MV-4-11 (cell line): ENCODE results near the gene TPBG.
"Not testable (repeated sequence)": the region's sequence is repeated elsewhere in the genome, so short reads cannot be mapped to it uniquely, and the experiment has no call there.

Experiments
- DNase-seq: peaks from one replicate; lab custom pipeline; 2025; lab: John Stamatoyannopoulos, UW

Gene TPBG

DNA sequence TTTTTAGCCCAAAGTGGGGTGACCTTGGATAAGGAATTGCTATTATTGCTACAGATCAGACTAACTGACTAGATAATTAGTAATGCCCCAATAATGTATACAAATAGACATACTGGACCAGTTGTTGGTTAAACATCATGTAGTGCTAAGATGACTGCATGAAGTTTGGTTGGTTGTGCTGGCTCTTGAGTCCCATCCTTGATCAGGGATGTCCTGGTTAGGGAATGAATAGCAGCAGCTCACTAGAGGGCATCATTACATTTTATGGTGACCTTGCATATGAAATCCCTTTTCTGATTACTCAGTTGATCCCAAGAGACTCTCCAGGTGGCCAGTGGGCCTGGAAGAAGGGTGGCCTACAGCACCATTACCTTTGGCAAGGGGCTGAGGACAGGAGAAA, 10.9 kb downstream of the TPBG start:
- DNase-seq, result no peak

DNA sequence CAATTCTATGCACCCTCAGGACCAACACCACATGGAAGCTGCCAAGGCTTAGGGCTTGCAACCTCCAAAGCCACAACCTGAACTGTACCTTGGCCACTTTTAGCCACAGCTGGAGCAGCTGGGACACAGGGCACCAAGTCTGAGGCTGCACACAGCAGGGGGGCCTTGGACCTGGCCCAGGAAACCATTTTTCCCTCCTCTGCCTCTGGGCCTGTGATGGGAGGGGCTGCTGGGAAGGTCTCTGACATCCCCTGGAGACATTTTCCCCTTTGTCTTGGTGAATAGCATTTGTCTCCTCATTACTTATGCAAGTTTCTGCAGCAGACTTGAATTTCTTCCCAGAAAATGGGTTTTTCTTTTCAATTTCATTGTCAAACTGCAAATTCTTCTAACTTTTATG, 13.0 kb downstream of the TPBG start:
- no peak for DNase-seq

DNA sequence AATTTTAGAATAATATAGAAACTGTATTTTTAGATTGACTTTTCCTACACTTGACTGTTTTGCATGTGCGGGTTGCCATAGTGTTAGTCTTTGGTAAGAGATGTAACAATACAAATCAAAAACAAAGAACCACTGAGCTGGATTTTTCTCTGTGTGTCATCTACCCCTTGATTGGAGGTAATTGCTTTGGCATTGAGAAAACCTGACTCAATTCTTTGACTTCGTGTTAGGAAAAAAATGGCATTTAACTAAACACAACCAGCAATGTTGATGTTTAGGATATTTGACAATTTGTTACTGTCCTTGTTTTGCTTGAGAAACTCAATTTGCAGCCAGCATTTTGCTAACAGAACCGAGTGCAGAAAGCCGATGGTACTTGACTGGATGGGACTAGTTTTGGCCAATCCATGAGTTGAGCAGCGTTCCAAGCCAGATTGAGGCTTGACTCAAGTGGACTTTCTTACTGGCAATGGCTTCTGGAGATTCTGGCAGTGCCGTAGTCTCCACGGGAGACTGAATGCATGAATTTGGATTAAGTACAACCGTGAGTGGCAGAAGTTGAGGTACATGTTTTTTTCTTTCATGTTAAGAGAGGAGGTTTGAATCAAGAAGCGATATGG, 17.1 kb downstream of the TPBG start:
- no peak for DNase-seq

GRCh38 chr6:82381278-82381677, 17.7 kb downstream of the TPBG start:
- DNase-seq, result no peak

DNA sequence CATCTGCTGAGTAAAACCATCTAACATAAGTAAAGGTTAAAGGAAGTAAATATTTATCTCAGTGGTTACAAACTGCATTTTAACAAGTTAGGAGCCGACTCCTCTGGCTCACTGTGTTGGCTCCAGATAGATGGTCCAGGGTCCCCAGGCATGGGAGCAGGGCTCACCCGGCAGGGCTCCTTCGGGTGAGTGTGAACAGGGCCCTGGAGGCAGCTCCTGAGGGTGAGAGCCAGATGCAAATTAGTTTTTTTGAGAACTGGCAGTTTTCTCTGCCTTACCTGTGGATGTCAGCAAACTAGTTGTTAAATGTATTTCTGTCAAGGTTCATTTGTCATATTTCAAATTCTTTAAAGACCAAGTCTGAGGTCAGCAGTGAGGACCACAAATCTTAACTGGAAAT, 21.5 kb downstream of the TPBG start:
- no peak for DNase-seq

DNA sequence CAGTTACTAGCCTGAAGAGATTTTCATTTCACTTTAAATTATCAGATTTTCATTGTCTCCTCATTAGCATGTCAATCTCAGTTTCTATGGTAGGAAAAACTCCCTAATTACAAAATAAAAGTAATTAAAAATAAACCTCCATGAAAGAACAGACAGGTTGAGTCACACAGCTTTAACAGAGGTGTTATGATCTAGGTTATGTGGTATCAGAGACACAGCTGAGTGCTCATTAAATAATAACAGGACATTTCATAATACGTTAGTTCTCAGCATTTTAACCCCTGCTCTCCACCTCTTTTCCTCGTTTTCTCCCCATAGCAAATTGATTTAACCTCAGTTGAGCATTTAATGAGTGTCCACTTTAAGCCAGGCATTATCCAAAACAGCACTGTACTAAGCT, 21.9 kb downstream of the TPBG start:
- DNase-seq, result no peak

DNA sequence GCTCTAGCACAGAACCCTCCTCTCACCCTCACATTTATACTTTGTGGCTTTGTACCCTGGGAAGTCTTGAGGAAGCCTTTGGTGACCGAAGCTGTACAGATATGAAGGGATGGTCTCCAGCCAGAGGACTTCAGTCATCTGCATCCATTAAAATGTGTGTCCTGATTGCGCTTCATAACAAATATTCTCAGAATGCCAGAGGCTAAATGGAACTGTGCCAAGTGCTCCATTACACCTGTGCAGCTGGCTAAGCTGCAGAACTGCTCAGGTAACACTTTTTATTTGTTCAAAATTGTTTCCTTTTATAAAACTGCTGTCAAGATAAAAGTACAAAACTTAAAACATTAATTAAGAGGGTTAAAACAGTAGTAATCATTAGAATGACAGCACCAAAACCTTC, 22.3 kb downstream of the TPBG start:
- no peak for DNase-seq

DNA sequence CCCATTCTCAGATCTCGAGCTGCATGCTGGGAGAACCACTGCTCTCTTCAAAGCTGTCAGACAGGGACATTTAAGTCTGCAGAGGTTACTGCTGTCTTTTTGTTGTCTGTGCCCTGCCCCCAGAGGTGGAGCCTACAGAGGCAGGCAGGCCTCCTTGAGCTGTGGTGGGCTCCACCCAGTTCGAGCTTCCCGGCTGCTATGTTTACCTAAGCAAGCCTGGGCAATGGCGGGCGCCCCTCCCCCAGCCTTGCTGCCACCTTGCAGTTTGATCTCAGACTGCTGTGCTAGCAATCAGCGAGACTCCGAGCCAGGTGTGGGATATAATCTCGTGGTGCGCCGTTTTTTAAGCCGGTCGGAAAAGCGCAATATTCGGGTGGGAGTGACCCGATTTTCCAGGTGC, 31.2 kb downstream of the TPBG start:
- not testable (repeated sequence) for DNase-seq

DNA sequence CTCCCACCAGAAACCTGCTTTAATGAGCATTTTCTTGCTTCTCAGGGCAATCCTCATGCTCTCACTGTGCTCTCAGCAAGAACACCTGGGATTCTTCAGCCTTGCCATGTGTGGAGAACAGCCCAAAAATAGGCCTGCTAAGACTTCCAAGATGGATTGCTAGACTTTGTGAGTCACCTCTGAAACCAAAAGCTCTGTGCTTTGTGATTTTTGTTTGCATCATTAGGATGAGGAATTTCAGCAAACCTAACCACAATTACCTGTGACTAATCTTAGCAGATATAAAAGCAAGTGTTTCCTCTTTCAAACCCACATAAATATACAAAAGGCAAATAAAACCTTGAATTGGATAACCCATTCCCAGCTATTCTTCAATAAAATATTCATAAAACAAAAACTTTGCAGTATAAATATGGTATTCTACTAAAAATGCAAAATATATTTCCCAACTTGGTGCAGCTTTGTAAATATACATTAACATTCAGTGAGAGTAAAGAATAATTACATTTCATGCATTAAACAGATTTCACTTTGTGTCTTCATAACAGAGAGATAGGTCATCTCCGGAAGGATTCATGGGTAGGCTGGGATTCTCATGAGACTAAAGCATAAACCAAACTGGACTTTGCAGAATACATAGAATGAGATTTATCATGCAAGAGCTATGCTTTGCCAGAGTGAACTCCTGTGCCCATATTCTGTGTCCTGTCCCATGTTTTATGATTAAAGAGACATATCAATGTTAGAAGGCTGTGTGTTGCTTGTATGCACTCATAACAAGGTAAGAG, 33.5 kb downstream of the TPBG start:
- DNase-seq, result no peak

GRCh38 chr6:82397962-82398692, 34.5 kb downstream of the TPBG start:
- DNase-seq, result no peak

- DNase-seq, result no peak
Observed at GRCh38 chr6:82408952-82409431, 45.4 kb downstream of the TPBG start.

GRCh38 chr6:82410151-82410648, 46.6 kb downstream of the TPBG start:
- no peak for DNase-seq

DNA sequence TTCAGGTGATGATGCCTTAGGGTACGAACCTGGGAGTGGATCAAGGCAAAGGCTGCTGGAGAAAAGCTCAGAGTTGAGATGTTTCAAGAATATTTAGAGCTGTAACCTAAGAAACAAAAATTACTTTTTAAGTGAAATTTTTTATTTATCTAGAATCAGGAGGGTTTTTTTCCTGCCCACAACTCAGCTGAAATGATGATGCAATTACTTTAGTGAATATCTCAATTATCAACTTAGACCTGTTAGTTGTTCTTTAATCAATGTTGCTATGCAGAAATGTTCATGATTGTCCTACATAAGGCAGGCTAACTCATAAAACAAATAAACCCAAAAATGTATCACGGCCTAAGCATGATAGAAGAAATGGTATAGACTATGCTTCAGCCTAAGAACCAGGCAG, 50.3 kb downstream of the TPBG start:
- no peak for DNase-seq

DNA sequence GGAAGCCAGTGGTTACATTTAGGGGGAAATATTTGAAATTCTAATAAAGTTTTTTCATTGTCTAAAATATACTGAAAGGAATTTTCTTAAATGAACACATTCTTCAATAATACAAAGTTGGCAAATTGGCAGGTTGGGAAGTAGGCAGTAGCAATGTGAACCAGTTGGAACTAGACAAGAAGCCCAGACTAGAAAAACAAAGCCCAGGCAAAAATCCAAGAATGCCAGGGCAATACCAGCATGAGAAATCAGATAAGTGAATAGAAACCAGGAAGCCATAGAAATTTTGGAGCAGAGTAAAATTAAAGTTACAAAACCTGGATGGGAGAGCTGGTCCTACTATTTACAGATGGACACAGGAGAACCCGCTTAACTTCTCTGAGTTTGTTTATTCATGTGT, 52.2 kb downstream of the TPBG start:
- no peak for DNase-seq

GRCh38 chr6:82416346-82416745, 52.7 kb downstream of the TPBG start:
- DNase-seq, result no peak
